HCT116 (cell line): ENCODE results near the gene ACBD4. TPM values are rescaled to one million over a fixed set of nuclear protein-coding genes. Genes with fewer than 3 reads are reported as not detected.

Experiments used
- ATAC-seq: fragments of 200-7000 bp; cut with Tn5 transposase; 2 replicates; pipeline ENCODE4 v1.9.1; 2020; ENCODE audit warnings: mild to moderate bottlenecking, moderate library complexity
- BruUV-seq: library from RNA; stranded (reverse); fragments of 400-500 nt; replicated peaks from 2 replicates; lab custom pipeline; 2021; lab: Mats Ljungman, UMichigan
- CTCF ChIA-PET: fragments of 300-600 bp; sonication (Branson Sonifier 250); formaldehyde crosslinking; loops from one replicate; lab custom pipeline; 2021; ENCODE audit warnings: antibody characterized with exemption; lab: Charles Lee
- POLR2A ChIA-PET: fragments of 300-600, 350-600 bp; sonication (Branson Sonifier 250); formaldehyde crosslinking; loops from one replicate; lab custom pipeline; 2021; ENCODE audit warnings: antibody characterized with exemption; lab: Charles Lee
- RAD21 ChIA-PET, 2 experiments: fragments of 300-600 bp; sonication (Branson Sonifier 250); formaldehyde crosslinking; loops; one replicate each; lab custom pipeline; 2023; ENCODE audit warnings: low total read pairs in 2 of 2; ENCODE audit not compliant: uncharacterized antibody in 2 of 2, unreplicated experiment in 2 of 2, low non-redundant PET in 1 of 2; lab: Charles Lee
- DNase-seq: peaks from one replicate; pipeline ENCODE4 v3.0.0-alpha.2; 2010; ENCODE audit warnings: low read depth, low spot score
- H2AFZ ChIP-seq: fragments of 200-600 bp; shearing (Covaris generic), sonication (generic); 2 replicates; pipeline ENCODE4 v1.6.1; 2017; ENCODE audit warnings: low read depth, mixed run types, mixed read lengths, antibody characterized with exemption, low read length; ENCODE audit not compliant: poor library complexity, severe bottlenecking
- H3K27ac ChIP-seq: 2 replicates; pipeline ENCODE4 v1.5.1; 2012; ENCODE audit warnings: low read depth, low read length
- H3K27me3 ChIP-seq: fragments of 200-600 bp; sonication (generic); 2 replicates; pipeline ENCODE4 v1.6.1; 2016; ENCODE audit warnings: mixed run types, low read length, mixed read lengths; ENCODE audit not compliant: insufficient read depth
- H3K36me3 ChIP-seq, 2 experiments: fragments of 200-500 bp in 1 of 2; fragments of 200-600 bp in 1 of 2; sonication (Bioruptor generic) in 1 of 2; sonication (generic) in 1 of 2; 2 replicates each; pipeline versions ENCODE4 v1.5.1 to v1.6.1; 2014 to 2016; ENCODE audit warnings: low read length in 2 of 2, inconsistent platforms in 1 of 2, mixed read lengths in 1 of 2, mixed run types in 1 of 2; ENCODE audit not compliant: insufficient read depth in 2 of 2, control insufficient read depth in 1 of 2
- H3K4me1 ChIP-seq, 2 experiments: fragments of 200-600 bp in 1 of 2; sonication (generic) in 1 of 2; 2 replicates each; pipeline versions ENCODE4 v1.5.1 to v1.6.1; 2012 to 2017; ENCODE audit warnings: low read length in 2 of 2, inconsistent platforms in 1 of 2, mild to moderate bottlenecking in 1 of 2, mixed read lengths in 1 of 2, mixed run types in 1 of 2, moderate library complexity in 1 of 2; ENCODE audit not compliant: insufficient read depth in 2 of 2, control insufficient read depth in 1 of 2
- H3K4me2 ChIP-seq: fragments of 200-600 bp; sonication (generic); 2 replicates; pipeline ENCODE4 v1.6.1; 2017; ENCODE audit warnings: mixed run types, low read length, mixed read lengths
- H3K4me3 ChIP-seq, 2 experiments: fragments of 200-600 bp in 1 of 2; sonication (generic) in 1 of 2; replicated peaks in 1 of 2; 2 replicates each; pipeline ENCODE4 v1.5.1; 2011 to 2016; ENCODE audit warnings: low read length in 2 of 2, control low read depth in 1 of 2, low read depth in 1 of 2, mild to moderate bottlenecking in 1 of 2, mixed read lengths in 1 of 2, mixed run types in 1 of 2
- H3K79me2 ChIP-seq: fragments of 200-600 bp; sonication (generic); 2 replicates; pipeline ENCODE4 v1.6.1; 2017; ENCODE audit warnings: mild to moderate bottlenecking, mixed run types, low read length, moderate library complexity, mixed read lengths; ENCODE audit not compliant: insufficient read depth
- H3K9ac ChIP-seq: fragments of 200-600 bp; sonication (generic); 2 replicates; pipeline ENCODE4 v1.6.1; 2016; ENCODE audit warnings: low read length, mixed read lengths
- H3K9me2 ChIP-seq: fragments of 200-600 bp; sonication (generic), shearing (Covaris generic); 2 replicates; pipeline ENCODE4 v1.6.1; 2017; ENCODE audit warnings: mixed run types, mild to moderate bottlenecking, moderate library complexity; ENCODE audit not compliant: insufficient read depth
- H3K9me3 ChIP-seq, 2 experiments: fragments of 200-500 bp in 1 of 2; fragments of 200-600 bp in 1 of 2; sonication (Bioruptor generic) in 1 of 2; sonication (generic) in 1 of 2; 2 replicates each; pipeline ENCODE4 v1.6.1; 2014 to 2017; ENCODE audit warnings: low read length in 2 of 2, mixed read lengths in 2 of 2, inconsistent platforms in 1 of 2, low read depth in 1 of 2, mild to moderate bottlenecking in 1 of 2, mixed run types in 1 of 2, moderate library complexity in 1 of 2; ENCODE audit not compliant: control insufficient read depth in 1 of 2, insufficient read depth in 1 of 2
- H4K20me1 ChIP-seq: fragments of 200-600 bp; sonication (generic), shearing (Covaris generic); 2 replicates; pipeline ENCODE4 v1.6.1; 2017; ENCODE audit warnings: mixed run types, mild to moderate bottlenecking, moderate library complexity; ENCODE audit not compliant: insufficient read depth
- ATF3 ChIP-seq: IDR thresholded peaks from 2 replicates; pipeline ENCODE4 v1.6.1; 2012
- CBX3 ChIP-seq: IDR thresholded peaks from 2 replicates; pipeline ENCODE4 v1.6.1; 2012; ENCODE audit warnings: low read depth
- EGR1 ChIP-seq: IDR thresholded peaks from 2 replicates; pipeline ENCODE4 v1.6.1; 2012; ENCODE audit warnings: low read depth
- ELF1 ChIP-seq: IDR thresholded peaks from 2 replicates; pipeline ENCODE4 v1.6.1; 2012; ENCODE audit warnings: low read depth, borderline replicate concordance
- FOSL1 ChIP-seq: IDR thresholded peaks from 2 replicates; pipeline ENCODE4 v1.6.1; 2012; ENCODE audit warnings: low read depth
- POLR2A ChIP-seq: IDR thresholded peaks from 2 replicates; pipeline ENCODE4 v1.7.0; 2011; ENCODE audit warnings: borderline replicate concordance; ENCODE audit not compliant: insufficient read depth, insufficient read length; ENCODE audit errors: extremely low read depth
- SRF ChIP-seq: IDR thresholded peaks from 2 replicates; pipeline ENCODE4 v1.6.1; 2012; ENCODE audit warnings: low read depth
- TCF7L2 ChIP-seq: IDR thresholded peaks from 2 replicates; pipeline ENCODE4 v1.7.0; 2011; ENCODE audit warnings: borderline replicate concordance, inconsistent platforms; ENCODE audit not compliant: insufficient read depth, insufficient read length; ENCODE audit errors: extremely low read depth
- YY1 ChIP-seq: IDR thresholded peaks from 2 replicates; pipeline ENCODE4 v1.6.1; 2011; ENCODE audit warnings: low read length, low read depth, moderate library complexity, mild to moderate bottlenecking; ENCODE audit not compliant: insufficient replicate concordance; ENCODE audit errors: extremely low read depth
- ZBTB33 ChIP-seq: IDR thresholded peaks from 2 replicates; pipeline ENCODE4 v1.6.1; 2011; ENCODE audit warnings: mild to moderate bottlenecking, low read length, moderate library complexity; ENCODE audit not compliant: insufficient replicate concordance; ENCODE audit errors: extremely low read depth
- ZFX ChIP-seq: fragments of 450-650 bp; IDR thresholded peaks from 2 replicates; pipeline ENCODE4 v1.6.1; 2017
- intact Hi-C: fragments of 100-400 bp; cut with micrococcal nuclease; formaldehyde crosslinking; loops from 2 replicates; pipeline ENCODE4 v1.10.0; 2022
- total RNA-seq: library from RNA; stranded (reverse); gene quantifications from one replicate; pipeline ENCODE4 v1.2.1, GENCODE V29; 2021; ENCODE audit not compliant: unreplicated experiment

Gene ACBD4
- total RNA-seq, 1 experiment from 2014 or later: 13.6 TPM

- Histone ChIP-seq H3K79me2 (no peaks in the 10 kb centered on the region), H3K4me1 (peaks cover 3 to 9% of the 10 kb centered on the region in 2 experiments; a peak in 2 of 4 replicates), H2AFZ (no peak overlapping the region), H3K9me2 (no peaks in the 10 kb centered on the region), H3K36me3 (peaks cover 25 to 50% of the 10 kb centered on the region in 2 experiments), H4K20me1 (no peaks in the 10 kb centered on the region), H3K4me2 (no peak overlapping the region), H3K9ac (no peak overlapping the region), H3K4me3 (no peak overlapping the region), H3K27ac (no peak overlapping the region), H3K9me3 (no peaks in the 10 kb centered on the region), H3K27me3 (no peaks in the 10 kb centered on the region)
- no peak for TF ChIP-seq ZBTB33
- no peak for TF ChIP-seq ZFX
- no peak for TF ChIP-seq EGR1
- TF ChIP-seq CBX3: no peak
- TF ChIP-seq ATF3: no peak
- TF ChIP-seq ELF1: no peak
- TF ChIP-seq POLR2A: no peak
- TF ChIP-seq TCF7L2: no peak
- no peak for TF ChIP-seq YY1
- TF ChIP-seq SRF: no peak
- TF ChIP-seq FOSL1: no peak
- RAD21 ChIA-PET: no interaction called here
- no peak for ATAC-seq
- POLR2A ChIA-PET: no interaction called here
- CTCF ChIA-PET: interaction anchor here (1.2 kb wide), 1 partner anchor 29 kb away, joined by 5 read pairs; the partner anchor contains the start of gene ACBD4
- DNase-seq: no peak
- intact Hi-C loops: no loop called here
- BruUV-seq: no TSS peak
Measured at GRCh38 chr17:45106582-45106981, 28.9 kb upstream of the ACBD4 start.
